A673 (cell line): Measurements from ENCODE around the gene VPS37B. TPM values are rescaled to one million over a fixed set of nuclear protein-coding genes. Genes with fewer than 3 reads are reported as not detected.

Experiments used
- BruUV-seq: library from RNA; stranded (reverse); fragments of 400-500 nt; replicated peaks from 2 replicates; lab custom pipeline; 2021; lab: Mats Ljungman, UMichigan
- CTCF ChIA-PET: fragments of 300-600 bp; sonication (Branson Sonifier 250); formaldehyde crosslinking; loops from one replicate; lab custom pipeline; 2022; ENCODE audit warnings: antibody characterized with exemption; lab: Charles Lee
- POLR2A ChIA-PET: fragments of 300-600 bp; sonication (Branson Sonifier 250); formaldehyde crosslinking; loops from one replicate; lab custom pipeline; 2022; ENCODE audit warnings: antibody characterized with exemption; ENCODE audit not compliant: low non-redundant PET; lab: Charles Lee
- DNase-seq: peaks from one replicate; pipeline ENCODE4 v3.0.0-alpha.2; 2015; ENCODE audit warnings: low spot score
- H3K27ac ChIP-seq: fragments of 200-600 bp; sonication (generic); 2 replicates; pipeline ENCODE4 v1.5.1; 2016; ENCODE audit warnings: mixed run types, low read depth, mild to moderate bottlenecking, mixed read lengths, antibody characterized with exemption, low read length; ENCODE audit not compliant: poor library complexity, severe bottlenecking
- H3K27me3 ChIP-seq: fragments of 200-600 bp; sonication (generic); replicated peaks from 2 replicates; pipeline ENCODE4 v1.6.1; 2017; ENCODE audit warnings: mixed run types, low read depth, mild to moderate bottlenecking, mixed read lengths, antibody characterized with exemption, low read length; ENCODE audit not compliant: insufficient read depth, poor library complexity
- H3K36me3 ChIP-seq: fragments of 200-600 bp; sonication (generic); 2 replicates; pipeline ENCODE4 v1.6.1; 2016; ENCODE audit warnings: mixed run types, mild to moderate bottlenecking, mixed read lengths, antibody characterized with exemption, low read length; ENCODE audit not compliant: insufficient read depth, poor library complexity, severe bottlenecking
- H3K4me1 ChIP-seq: fragments of 200-600 bp; sonication (generic); 2 replicates; pipeline ENCODE4 v1.6.1; 2017; ENCODE audit warnings: mixed run types, mild to moderate bottlenecking, mixed read lengths, antibody characterized with exemption, low read length; ENCODE audit not compliant: insufficient read depth, poor library complexity, severe bottlenecking
- H3K4me3 ChIP-seq: fragments of 200-600 bp; sonication (generic); 2 replicates; pipeline ENCODE4 v1.5.1; 2016; ENCODE audit warnings: low read depth, mixed run types, mild to moderate bottlenecking, mixed read lengths, low read length; ENCODE audit not compliant: poor library complexity, severe bottlenecking
- H3K9me3 ChIP-seq: fragments of 200-600 bp; sonication (generic); 2 replicates; pipeline ENCODE4 v1.6.1; 2016; ENCODE audit warnings: mixed run types, low read depth, mild to moderate bottlenecking, mixed read lengths, antibody characterized with exemption, low read length; ENCODE audit not compliant: poor library complexity, severe bottlenecking
- EZH2 ChIP-seq: fragments of 200-600 bp; sonication (generic); IDR thresholded peaks from 2 replicates; pipeline ENCODE4 v1.6.1; 2017; ENCODE audit warnings: borderline replicate concordance, low read depth, mild to moderate bottlenecking, mixed read lengths, antibody characterized with exemption, low read length; ENCODE audit not compliant: poor library complexity, severe bottlenecking
- intact Hi-C: fragments of 100-400 bp; cut with micrococcal nuclease; formaldehyde crosslinking; loops from one replicate; pipeline ENCODE4 v1.10.0; 2022; ENCODE audit not compliant: unreplicated experiment
- total RNA-seq: library from RNA; stranded (reverse); gene quantifications from 2 replicates; pipeline ENCODE4 v1.2.3, GENCODE V29; 2021
- TF ChIP-seq, protein P1 (sequence below): fragments of 300-800, 200-600 bp; sonication (generic); conservative IDR thresholded peaks from 2 replicates; pipeline ENCODE4 v1.5.1; 2017; ENCODE audit warnings: low read depth, mild to moderate bottlenecking, antibody characterized with exemption, low read length, moderate library complexity, mixed read lengths

The VPS37B gene
- total RNA-seq, 1 experiment from 2014 or later, result 34.4 TPM

DNA sequence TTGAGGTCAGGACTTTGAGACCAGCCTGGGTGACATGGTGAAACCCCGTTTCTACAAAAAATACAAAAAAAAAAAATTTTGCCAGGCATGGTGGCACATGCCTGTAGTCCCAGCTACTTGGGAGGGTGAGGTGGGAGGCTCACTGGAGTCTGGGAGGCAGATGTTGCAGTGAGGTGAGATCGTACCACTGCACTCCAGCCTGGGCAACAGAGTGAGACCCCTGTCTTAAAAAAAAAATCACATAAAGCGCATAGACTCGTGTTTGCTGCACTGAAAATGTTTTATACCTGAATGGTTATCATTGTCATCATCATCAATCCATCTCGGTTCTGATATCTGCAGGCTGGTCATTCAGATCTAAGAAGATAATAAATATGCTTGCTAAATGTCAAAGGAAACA, 24.8 kb upstream of the VPS37B start:
- no TSS peak for BruUV-seq
- no peak overlapping the region for H3K27ac ChIP-seq
- no peaks in the 10 kb centered on the region for H3K4me1 ChIP-seq
- ChIA-PET CTCF (no interaction called here), POLR2A (no interaction called here)
- H3K9me3 ChIP-seq, result no peaks in the 10 kb centered on the region
- DNase-seq, result no peak
- TF ChIP-seq EZH2, result no peak
- TF ChIP-seq, protein P1, sequence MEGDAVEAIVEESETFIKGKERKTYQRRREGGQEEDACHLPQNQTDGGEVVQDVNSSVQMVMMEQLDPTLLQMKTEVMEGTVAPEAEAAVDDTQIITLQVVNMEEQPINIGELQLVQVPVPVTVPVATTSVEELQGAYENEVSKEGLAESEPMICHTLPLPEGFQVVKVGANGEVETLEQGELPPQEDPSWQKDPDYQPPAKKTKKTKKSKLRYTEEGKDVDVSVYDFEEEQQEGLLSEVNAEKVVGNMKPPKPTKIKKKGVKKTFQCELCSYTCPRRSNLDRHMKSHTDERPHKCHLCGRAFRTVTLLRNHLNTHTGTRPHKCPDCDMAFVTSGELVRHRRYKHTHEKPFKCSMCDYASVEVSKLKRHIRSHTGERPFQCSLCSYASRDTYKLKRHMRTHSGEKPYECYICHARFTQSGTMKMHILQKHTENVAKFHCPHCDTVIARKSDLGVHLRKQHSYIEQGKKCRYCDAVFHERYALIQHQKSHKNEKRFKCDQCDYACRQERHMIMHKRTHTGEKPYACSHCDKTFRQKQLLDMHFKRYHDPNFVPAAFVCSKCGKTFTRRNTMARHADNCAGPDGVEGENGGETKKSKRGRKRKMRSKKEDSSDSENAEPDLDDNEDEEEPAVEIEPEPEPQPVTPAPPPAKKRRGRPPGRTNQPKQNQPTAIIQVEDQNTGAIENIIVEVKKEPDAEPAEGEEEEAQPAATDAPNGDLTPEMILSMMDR, result no peak
- no peaks in the 10 kb centered on the region for H3K36me3 ChIP-seq
- no peak overlapping the region for H3K4me3 ChIP-seq
- intact Hi-C loops, result no loop called here
- H3K27me3 ChIP-seq, result no peaks in the 10 kb centered on the region

DNA sequence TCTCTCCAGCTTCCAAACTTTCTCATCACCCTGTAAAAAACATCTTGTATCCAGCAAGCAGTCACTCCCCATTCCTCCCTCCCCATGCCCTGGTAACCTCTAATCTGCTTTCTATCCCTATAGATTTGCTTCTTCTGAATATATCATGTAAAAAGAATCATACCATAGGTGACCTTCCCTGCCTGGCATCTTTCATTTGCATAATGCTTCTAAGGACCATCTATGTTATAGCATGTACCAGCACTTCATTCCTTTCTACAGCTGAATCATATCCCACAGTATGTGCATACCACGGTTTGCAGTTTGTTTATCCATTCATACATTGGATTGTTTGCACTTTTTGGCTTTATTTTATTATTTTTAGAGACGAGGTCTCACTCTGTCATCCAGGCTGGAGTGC, 22.9 kb upstream of the VPS37B start:
- BruUV-seq, result no TSS peak
- DNase-seq, result no peak
- H3K4me1 ChIP-seq, result no peaks in the 10 kb centered on the region
- no peak overlapping the region for H3K27ac ChIP-seq
- H3K4me3 ChIP-seq, result no peak overlapping the region
- TF ChIP-seq EZH2, result no peak
- TF ChIP-seq, protein P1, result no peak
- no peaks in the 10 kb centered on the region for H3K36me3 ChIP-seq
- no peaks in the 10 kb centered on the region for H3K27me3 ChIP-seq
- ChIA-PET POLR2A (no interaction called here), CTCF (no interaction called here)
- no peaks in the 10 kb centered on the region for H3K9me3 ChIP-seq
- intact Hi-C loops, result no loop called here

DNA sequence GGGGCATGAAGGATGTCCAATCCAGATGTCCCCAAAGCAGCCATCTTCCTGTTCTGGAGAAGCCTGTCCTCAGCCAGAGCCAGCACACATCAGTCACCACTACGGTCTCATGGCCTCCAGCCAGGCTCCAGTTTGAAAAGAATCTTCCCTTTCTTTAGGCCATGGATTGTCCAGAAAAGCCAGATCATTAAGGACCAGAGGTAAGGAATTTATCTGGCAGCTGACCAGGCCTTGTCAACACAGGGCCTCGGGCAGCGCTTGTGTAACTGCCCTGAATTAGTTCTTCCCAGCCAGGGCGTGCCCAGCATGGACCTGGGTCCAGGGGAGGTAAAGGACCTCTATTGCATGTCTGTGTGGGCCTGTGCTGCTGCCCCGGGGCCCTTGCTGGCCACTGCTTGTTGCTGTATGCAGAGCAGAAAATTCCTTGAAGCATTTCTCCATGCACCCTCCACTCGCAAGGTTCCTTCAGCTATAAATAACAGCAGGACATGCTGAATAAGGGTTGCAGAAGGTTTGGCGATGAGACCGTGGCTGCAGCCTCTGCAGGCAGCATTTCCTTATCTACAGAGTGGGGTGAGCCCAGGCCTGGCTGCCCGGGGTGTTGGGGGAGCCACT, 21.7 kb upstream of the VPS37B start:
- no peak overlapping the region for H3K27ac ChIP-seq
- H3K9me3 ChIP-seq, result no peaks in the 10 kb centered on the region
- DNase-seq, result no peak
- no peaks in the 10 kb centered on the region for H3K36me3 ChIP-seq
- intact Hi-C loops, result no loop called here
- no peak overlapping the region for H3K4me3 ChIP-seq
- H3K27me3 ChIP-seq, result no peaks in the 10 kb centered on the region
- ChIA-PET POLR2A (no interaction called here), CTCF (no interaction called here)
- TF ChIP-seq, protein P1, result no peak
- no peak for TF ChIP-seq EZH2
- no peaks in the 10 kb centered on the region for H3K4me1 ChIP-seq
- no TSS peak for BruUV-seq
